Measurements from ENCODE around the gene ATP5F1C. TPM values are rescaled to one million over a fixed set of nuclear protein-coding genes. Genes with fewer than 3 reads are reported as not detected.

ATP5F1C gene
- total and polyA plus RNA-seq, 7 donors, result 210 to 676 (median 391) TPM

DNA sequence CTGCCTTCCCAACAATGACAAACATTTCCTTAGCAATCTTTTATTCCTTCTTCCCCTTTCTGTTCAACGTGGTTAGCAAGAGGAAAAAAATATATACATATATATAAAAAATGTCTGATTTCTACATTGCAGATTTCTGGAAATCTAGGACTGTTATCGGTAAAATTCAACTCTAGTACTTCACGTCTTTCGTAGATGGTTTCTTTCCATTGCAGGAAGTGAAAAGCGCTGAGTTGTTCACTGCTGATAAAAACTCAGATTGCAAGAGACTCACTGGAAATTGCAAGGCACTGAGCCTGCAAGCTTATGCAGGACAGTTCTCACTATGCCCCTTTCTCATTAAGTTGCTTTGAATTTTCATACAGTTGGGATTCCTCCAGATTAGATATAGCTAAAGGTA is 24.0 kb upstream of the ATP5F1C start:
- DNase-seq, result no peak
- Histone ChIP-seq H3K36me3 (ENCODE audit: insufficient read depth in 1 of 2, low read depth in 1 of 2) (peaks cover 7 to 100% of the 10 kb centered on the region in 2 donors), H3K9me3 (no peaks in the 10 kb centered on the region), H3K27ac (no peak overlapping the region), H3K4me1 (no peaks in the 10 kb centered on the region), H3K4me3 (no peak overlapping the region), H3K27me3 (ENCODE audit: insufficient read depth in 3 of 3, low read length in 2 of 3) (no peaks in the 10 kb centered on the region)
- 85 to 88% (median 85%) methylated on average over 5 of the region's 5 CpGs for WGBS, 3 donors
- no peak for ATAC-seq
- TF ChIP-seq, protein P1, sequence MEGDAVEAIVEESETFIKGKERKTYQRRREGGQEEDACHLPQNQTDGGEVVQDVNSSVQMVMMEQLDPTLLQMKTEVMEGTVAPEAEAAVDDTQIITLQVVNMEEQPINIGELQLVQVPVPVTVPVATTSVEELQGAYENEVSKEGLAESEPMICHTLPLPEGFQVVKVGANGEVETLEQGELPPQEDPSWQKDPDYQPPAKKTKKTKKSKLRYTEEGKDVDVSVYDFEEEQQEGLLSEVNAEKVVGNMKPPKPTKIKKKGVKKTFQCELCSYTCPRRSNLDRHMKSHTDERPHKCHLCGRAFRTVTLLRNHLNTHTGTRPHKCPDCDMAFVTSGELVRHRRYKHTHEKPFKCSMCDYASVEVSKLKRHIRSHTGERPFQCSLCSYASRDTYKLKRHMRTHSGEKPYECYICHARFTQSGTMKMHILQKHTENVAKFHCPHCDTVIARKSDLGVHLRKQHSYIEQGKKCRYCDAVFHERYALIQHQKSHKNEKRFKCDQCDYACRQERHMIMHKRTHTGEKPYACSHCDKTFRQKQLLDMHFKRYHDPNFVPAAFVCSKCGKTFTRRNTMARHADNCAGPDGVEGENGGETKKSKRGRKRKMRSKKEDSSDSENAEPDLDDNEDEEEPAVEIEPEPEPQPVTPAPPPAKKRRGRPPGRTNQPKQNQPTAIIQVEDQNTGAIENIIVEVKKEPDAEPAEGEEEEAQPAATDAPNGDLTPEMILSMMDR (IDR thresholded peaks at IDR 0.05), result no peak
- intact Hi-C loops (cut with DNase I), result loop anchor here in 1 of 2 donors (5.0 kb wide), 1 partner anchor 38 kb away; no protein-coding TSS in a partner anchor

DNA sequence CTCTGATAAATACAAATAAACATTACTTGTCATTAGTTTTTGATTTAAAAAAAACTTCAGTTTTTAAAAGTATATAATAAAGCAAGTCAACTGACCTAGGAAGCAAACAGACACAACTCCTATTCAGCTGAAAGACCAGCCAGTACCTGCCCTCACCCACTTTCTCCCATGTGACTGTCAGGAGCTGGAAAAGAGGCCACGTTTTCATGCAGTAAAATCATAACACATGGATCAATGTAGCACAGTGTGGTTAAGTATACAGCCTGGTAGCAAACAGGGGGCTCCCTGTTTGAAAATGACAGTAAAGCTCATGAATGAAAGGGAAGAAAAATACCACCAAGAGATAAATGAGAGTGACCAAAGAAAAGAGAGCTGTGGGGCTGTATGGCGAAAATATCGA is 21.7 kb upstream of the ATP5F1C start:
- H3K4me1 ChIP-seq, result no peaks in the 10 kb centered on the region
- H3K4me3 ChIP-seq, result no peak overlapping the region
- no peak overlapping the region for H3K27ac ChIP-seq
- intact Hi-C loops (cut with DNase I), result no loop called here
- TF ChIP-seq, protein P1 (IDR thresholded peaks at IDR 0.05), result no peak
- 83 to 85% (median 84%) methylated on average over 3 of the region's 3 CpGs for WGBS, 3 donors
- DNase-seq (no peak), ATAC-seq (no peak)
- no peaks in the 10 kb centered on the region for H3K27me3 ChIP-seq (ENCODE audit: insufficient read depth in 3 of 3, low read length in 2 of 3)
- H3K36me3 ChIP-seq (ENCODE audit: insufficient read depth in 1 of 2, low read depth in 1 of 2), result peaks cover 7 to 88% of the 10 kb centered on the region in 2 donors
- no peaks in the 10 kb centered on the region for H3K9me3 ChIP-seq

DNA sequence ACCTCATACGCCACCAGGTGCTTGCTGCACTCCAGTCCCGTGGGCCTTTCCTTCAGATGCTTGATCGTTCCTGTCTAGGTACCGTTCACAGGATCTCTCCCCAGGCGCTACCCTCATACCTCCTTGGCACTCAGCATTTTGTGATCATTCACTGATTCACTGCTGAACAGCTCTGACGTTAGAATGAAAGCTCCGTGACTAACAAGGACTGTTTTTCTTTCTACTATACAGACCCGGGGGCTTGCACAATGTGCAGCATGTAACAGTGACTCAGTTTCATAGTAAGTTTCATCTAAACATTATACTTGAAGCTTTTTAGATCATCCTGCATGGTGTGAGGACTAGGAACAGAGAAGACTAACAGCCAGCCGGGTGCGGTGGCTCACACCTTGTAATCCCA is 20.8 kb upstream of the ATP5F1C start:
- intact Hi-C loops (cut with DNase I), result no loop called here
- ATAC-seq (no peak), DNase-seq (no peak)
- 84 to 90% (median 87%) methylated on average over 10 of the region's 10 CpGs for WGBS, 3 donors
- no peak overlapping the region for H3K27ac ChIP-seq
- no peaks in the 10 kb centered on the region for H3K9me3 ChIP-seq
- H3K4me3 ChIP-seq, result no peak overlapping the region
- TF ChIP-seq, protein P1 (IDR thresholded peaks at IDR 0.05), result no peak
- H3K27me3 ChIP-seq (ENCODE audit: insufficient read depth in 3 of 3, low read length in 2 of 3), result no peaks in the 10 kb centered on the region
- H3K36me3 ChIP-seq (ENCODE audit: insufficient read depth in 1 of 2, low read depth in 1 of 2), result peaks cover 2 to 88% of the 10 kb centered on the region in 2 donors
- H3K4me1 ChIP-seq, result no peaks in the 10 kb centered on the region

DNA sequence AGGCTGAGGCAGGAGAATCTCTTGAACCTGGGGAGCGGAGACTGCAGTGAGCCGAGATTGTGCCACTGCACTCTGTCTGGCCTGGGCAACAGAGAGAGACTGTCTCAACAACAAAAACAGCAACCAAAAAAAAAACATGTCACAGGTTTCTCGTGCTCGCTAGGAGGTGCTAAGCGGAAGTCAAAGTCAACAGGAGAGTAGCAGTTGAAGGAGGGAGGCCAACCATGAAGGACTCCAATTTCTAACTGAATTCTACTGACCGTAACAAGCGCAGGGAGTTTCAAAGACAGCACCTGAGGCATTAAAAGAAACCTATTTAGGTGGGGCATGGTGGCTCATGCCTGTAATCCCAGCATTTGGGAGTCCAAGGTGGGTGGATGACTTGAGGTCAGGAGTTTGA is 19.6 kb upstream of the ATP5F1C start:
- ATAC-seq (no peak), DNase-seq (no peak)
- Histone ChIP-seq H3K27me3 (ENCODE audit: insufficient read depth in 3 of 3, low read length in 2 of 3) (no peaks in the 10 kb centered on the region), H3K36me3 (ENCODE audit: insufficient read depth in 1 of 2, low read depth in 1 of 2) (peaks cover 0 to 88% of the 10 kb centered on the region in 2 donors), H3K4me1 (no peaks in the 10 kb centered on the region), H3K27ac (no peak overlapping the region), H3K9me3 (no peaks in the 10 kb centered on the region), H3K4me3 (no peak overlapping the region)
- WGBS, 3 donors, result 95 to 97% (median 97%) methylated on average over 7 of the region's 7 CpGs
- intact Hi-C loops (cut with DNase I), result no loop called here
- TF ChIP-seq, protein P1 (IDR thresholded peaks at IDR 0.05), result no peak

Measured in psoas muscle (tissue), 8 donors.